GM12874 (cell line): ENCODE data around the gene SLC8A3.

Experiments
- TF ChIP-seq, protein P1 (sequence below): IDR thresholded peaks from 2 replicates; pipeline ENCODE4 v1.5.1; 2011; ENCODE audit warnings: low read depth, mild to moderate bottlenecking, control low read depth, low read length, moderate library complexity; ENCODE audit not compliant: insufficient read depth

The SLC8A3 gene

GRCh38 chr14:70067810-70068209, 120.9 kb downstream of the SLC8A3 start:
- TF ChIP-seq, protein P1, sequence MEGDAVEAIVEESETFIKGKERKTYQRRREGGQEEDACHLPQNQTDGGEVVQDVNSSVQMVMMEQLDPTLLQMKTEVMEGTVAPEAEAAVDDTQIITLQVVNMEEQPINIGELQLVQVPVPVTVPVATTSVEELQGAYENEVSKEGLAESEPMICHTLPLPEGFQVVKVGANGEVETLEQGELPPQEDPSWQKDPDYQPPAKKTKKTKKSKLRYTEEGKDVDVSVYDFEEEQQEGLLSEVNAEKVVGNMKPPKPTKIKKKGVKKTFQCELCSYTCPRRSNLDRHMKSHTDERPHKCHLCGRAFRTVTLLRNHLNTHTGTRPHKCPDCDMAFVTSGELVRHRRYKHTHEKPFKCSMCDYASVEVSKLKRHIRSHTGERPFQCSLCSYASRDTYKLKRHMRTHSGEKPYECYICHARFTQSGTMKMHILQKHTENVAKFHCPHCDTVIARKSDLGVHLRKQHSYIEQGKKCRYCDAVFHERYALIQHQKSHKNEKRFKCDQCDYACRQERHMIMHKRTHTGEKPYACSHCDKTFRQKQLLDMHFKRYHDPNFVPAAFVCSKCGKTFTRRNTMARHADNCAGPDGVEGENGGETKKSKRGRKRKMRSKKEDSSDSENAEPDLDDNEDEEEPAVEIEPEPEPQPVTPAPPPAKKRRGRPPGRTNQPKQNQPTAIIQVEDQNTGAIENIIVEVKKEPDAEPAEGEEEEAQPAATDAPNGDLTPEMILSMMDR = no peak

- TF ChIP-seq, protein P1 = no peak
These were observed 124.5 kb downstream of the SLC8A3 start for GRCh38 chr14:70064136-70064865.

- TF ChIP-seq, protein P1 = no peak
These were observed 127.6 kb downstream of the SLC8A3 start for GRCh38 chr14:70061108-70061507.

- TF ChIP-seq, protein P1 = no peak
These were observed 129.2 kb downstream of the SLC8A3 start for GRCh38 chr14:70059545-70059944.

- TF ChIP-seq, protein P1 = no peak
These were observed 131.1 kb downstream of the SLC8A3 start for GRCh38 chr14:70057519-70058136.

DNA sequence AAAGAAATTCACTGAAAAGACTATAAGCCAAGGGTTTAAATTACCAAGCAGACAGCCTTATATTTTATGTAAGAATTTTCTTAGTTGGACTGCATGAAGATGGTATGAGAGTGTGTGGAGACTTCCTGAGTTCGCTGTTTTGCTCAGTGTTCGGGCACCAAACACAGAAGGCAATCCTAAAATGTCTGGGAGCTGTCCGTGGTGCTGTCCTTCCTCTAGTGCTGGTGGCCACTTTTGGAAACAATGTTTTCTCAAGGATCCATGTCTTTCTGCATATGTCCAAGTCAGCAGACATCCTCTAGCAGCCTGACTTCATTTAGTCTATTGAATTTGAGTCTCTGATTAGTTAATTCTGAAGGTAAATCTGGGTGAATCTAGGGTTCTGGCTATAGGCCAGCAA, 135.8 kb downstream of the SLC8A3 start:
- TF ChIP-seq, protein P1 = no peak

DNA sequence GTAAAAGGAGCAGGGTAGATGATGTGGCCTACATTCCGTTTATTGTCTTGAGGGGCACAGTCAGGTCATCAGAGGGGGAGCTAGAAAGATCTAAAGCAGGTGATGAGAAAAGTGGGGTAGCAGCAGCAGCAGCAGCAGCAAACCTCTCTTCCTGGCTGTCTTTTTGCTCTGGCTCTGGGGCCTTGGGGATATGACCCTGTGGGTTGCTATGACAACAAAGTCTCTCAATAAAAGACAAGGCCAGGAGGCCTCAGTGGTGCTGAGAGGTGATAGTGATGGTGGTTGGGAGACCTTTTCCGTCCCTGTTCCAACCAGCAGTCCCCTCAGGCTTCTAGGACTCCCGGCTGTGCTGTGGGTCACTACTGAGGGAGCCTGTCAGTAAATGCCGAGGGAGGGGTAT, 138.6 kb downstream of the SLC8A3 start:
- TF ChIP-seq, protein P1 = no peak
